GM23338 (cell line): ENCODE measurements around the gene SLC7A6. TPM values are rescaled to one million over a fixed set of nuclear protein-coding genes. Genes with fewer than 3 reads are reported as not detected.

Source experiments
- ATAC-seq: fragments of 200-7000 bp; cut with Tn5 transposase; 3 replicates; pipeline ENCODE4 v1.9.1; 2020
- DNase-seq: peaks from one replicate; pipeline ENCODE4 v3.0.0-alpha.2; 2015; ENCODE audit warnings: low spot score
- H2AFZ ChIP-seq: fragments of 200-600 bp; sonication (generic); 2 replicates; pipeline ENCODE4 v1.8.0; 2016; ENCODE audit warnings: antibody characterized with exemption, mild to moderate bottlenecking, moderate library complexity
- H3F3A ChIP-seq: fragments of 200-600 bp; sonication (generic); replicated peaks from 2 replicates; pipeline ENCODE4 v1.8.0; 2017; ENCODE audit warnings: antibody characterized with exemption, mixed run types, low read depth
- H3K27ac ChIP-seq: fragments of 200-600 bp; sonication (generic); 2 replicates; pipeline ENCODE4 v1.6.1; 2016; ENCODE audit warnings: low read depth
- H3K27me3 ChIP-seq: fragments of 200-600 bp; sonication (generic); 2 replicates; pipeline ENCODE4 v1.8.0; 2016; ENCODE audit warnings: mild to moderate bottlenecking, mixed run types, moderate library complexity; ENCODE audit not compliant: insufficient read depth
- H3K36me3 ChIP-seq: fragments of 200-600 bp; sonication (generic); 2 replicates; pipeline ENCODE4 v1.8.0; 2016; ENCODE audit warnings: mild to moderate bottlenecking; ENCODE audit not compliant: insufficient read depth
- H3K4me1 ChIP-seq: fragments of 200-600 bp; sonication (generic); 2 replicates; pipeline ENCODE4 v1.8.0; 2016; ENCODE audit warnings: mild to moderate bottlenecking, moderate library complexity; ENCODE audit not compliant: insufficient read depth
- H3K4me2 ChIP-seq: fragments of 200-600 bp; sonication (generic); 2 replicates; pipeline ENCODE4 v1.7.1; 2017; ENCODE audit warnings: mixed run types
- H3K4me3 ChIP-seq: fragments of 200-600 bp; sonication (generic); 2 replicates; pipeline ENCODE4 v1.6.1; 2016; ENCODE audit warnings: mixed run types
- H3K79me2 ChIP-seq: fragments of 200-600 bp; sonication (generic); replicated peaks from 2 replicates; pipeline ENCODE4 v1.8.0; 2017; ENCODE audit warnings: mild to moderate bottlenecking; ENCODE audit not compliant: insufficient read depth
- H3K9me2 ChIP-seq: fragments of 200-600 bp; sonication (generic); 2 replicates; pipeline ENCODE4 v1.8.0; 2017; ENCODE audit not compliant: insufficient read depth
- H4K20me1 ChIP-seq: fragments of 200-600 bp; sonication (generic); replicated peaks from 2 replicates; pipeline ENCODE4 v1.8.0; 2017; ENCODE audit warnings: mild to moderate bottlenecking; ENCODE audit not compliant: insufficient read depth
- H3K27ac Mint-ChIP-seq: 2 replicates; pipeline ENCODE4 v1.8.0; 2020; ENCODE audit warnings: inconsistent platforms, mild to moderate bottlenecking, moderate library complexity, mixed read lengths
- H3K27me3 Mint-ChIP-seq: 3 replicates; pipeline ENCODE4 v1.8.0; 2022; ENCODE audit warnings: low read depth, mild to moderate bottlenecking, moderate library complexity, mixed read lengths, inconsistent platforms; ENCODE audit not compliant: insufficient read depth, poor library complexity
- H3K36me3 Mint-ChIP-seq: 3 replicates; pipeline ENCODE4 v1.8.0; 2021; ENCODE audit warnings: low read depth, mild to moderate bottlenecking, inconsistent platforms, moderate library complexity, mixed read lengths
- H3K4me1 Mint-ChIP-seq: 3 replicates; pipeline ENCODE4 v1.8.0; 2020; ENCODE audit warnings: mild to moderate bottlenecking, inconsistent platforms, mixed read lengths
- H3K4me3 Mint-ChIP-seq: 3 replicates; pipeline ENCODE4 v1.8.0; 2021; ENCODE audit warnings: moderate library complexity, mild to moderate bottlenecking, inconsistent platforms, mixed read lengths
- H3K9me3 Mint-ChIP-seq: 3 replicates; pipeline ENCODE4 v1.8.0; 2020; ENCODE audit warnings: moderate library complexity, mild to moderate bottlenecking, inconsistent platforms, mixed read lengths
- EZH2 ChIP-seq: fragments of 200-600 bp; sonication (generic); IDR thresholded peaks from one replicate; pipeline ENCODE4 v1.8.0; 2017; ENCODE audit warnings: antibody characterized with exemption, mild to moderate bottlenecking, low read depth; ENCODE audit not compliant: unreplicated experiment
- JUNB ChIP-seq: IDR thresholded peaks from one replicate; pipeline ENCODE4 v1.6.1; 2016; ENCODE audit warnings: antibody characterized with exemption; ENCODE audit not compliant: unreplicated experiment
- REST ChIP-seq: IDR thresholded peaks from one replicate; pipeline ENCODE4 v1.6.1; 2018; ENCODE audit warnings: antibody characterized with exemption; ENCODE audit not compliant: unreplicated experiment
- ZNF114 ChIP-seq: fragments of 250-450 bp; sonication (Bioruptor Pico); IDR thresholded peaks from 2 replicates; pipeline ENCODE4 v1.5.0; 2020; ENCODE audit warnings: mild to moderate bottlenecking, moderate library complexity
- polyA plus RNA-seq: library from polyadenylated mRNA; unstranded; fragments of >200 nt; fragmentation: Nextera tagmentation; extraction: Ambion mirVana; gene quantifications from 2 replicates; pipeline ENCODE4 v1.2.1, GENCODE V29; 2016
- total RNA-seq: library from RNA; depleted of rRNA; stranded (reverse); fragments of >200 nt; shearing (Covaris generic); gene quantifications from 2 replicates; pipeline ENCODE4 v1.2.3, GENCODE V29; 2014
- TF ChIP-seq, protein P1 (sequence below), 2 experiments: fragments of 200-600 bp in 1 of 2; sonication (generic) in 1 of 2; conservative IDR thresholded peaks; 2 replicates each; pipeline versions ENCODE4 v1.5.1 to v1.6.1; 2016 to 2017; ENCODE audit warnings: antibody characterized with exemption in 2 of 2, low read depth in 2 of 2, mild to moderate bottlenecking in 2 of 2, moderate library complexity in 1 of 2

The SLC7A6 gene
- total and polyA plus RNA-seq, 2 experiments from 2014 or later: 16.6 to 30.9 TPM

DNA sequence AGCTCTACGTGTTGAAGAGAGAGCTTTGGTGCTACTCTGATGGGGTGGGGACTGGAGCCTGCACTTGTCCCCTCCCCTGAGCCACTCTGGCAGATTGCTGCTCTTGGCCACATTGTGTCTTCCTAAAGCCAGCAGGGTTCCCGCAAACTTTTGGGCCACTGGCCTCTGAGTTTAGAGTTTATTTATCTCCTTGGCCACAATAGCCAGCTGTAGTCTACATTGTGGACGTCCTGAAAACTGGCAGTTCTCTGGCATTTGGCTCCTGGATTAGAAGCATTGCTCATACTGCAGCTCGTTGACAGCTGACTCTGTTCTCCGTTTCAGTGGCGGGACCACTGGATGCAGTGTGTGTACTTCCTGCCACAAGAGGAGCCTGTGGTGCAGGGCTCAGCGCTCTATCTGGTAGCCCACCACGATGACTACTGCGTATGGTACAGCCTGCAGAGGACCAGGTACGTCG, 81.1 kb downstream of the SLC7A6 start (continued):
- TF ChIP-seq, protein P1, sequence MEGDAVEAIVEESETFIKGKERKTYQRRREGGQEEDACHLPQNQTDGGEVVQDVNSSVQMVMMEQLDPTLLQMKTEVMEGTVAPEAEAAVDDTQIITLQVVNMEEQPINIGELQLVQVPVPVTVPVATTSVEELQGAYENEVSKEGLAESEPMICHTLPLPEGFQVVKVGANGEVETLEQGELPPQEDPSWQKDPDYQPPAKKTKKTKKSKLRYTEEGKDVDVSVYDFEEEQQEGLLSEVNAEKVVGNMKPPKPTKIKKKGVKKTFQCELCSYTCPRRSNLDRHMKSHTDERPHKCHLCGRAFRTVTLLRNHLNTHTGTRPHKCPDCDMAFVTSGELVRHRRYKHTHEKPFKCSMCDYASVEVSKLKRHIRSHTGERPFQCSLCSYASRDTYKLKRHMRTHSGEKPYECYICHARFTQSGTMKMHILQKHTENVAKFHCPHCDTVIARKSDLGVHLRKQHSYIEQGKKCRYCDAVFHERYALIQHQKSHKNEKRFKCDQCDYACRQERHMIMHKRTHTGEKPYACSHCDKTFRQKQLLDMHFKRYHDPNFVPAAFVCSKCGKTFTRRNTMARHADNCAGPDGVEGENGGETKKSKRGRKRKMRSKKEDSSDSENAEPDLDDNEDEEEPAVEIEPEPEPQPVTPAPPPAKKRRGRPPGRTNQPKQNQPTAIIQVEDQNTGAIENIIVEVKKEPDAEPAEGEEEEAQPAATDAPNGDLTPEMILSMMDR (conservative IDR thresholded peaks at IDR 0.05; ENCODE audit: low read depth in 2 of 2): no peak
- TF ChIP-seq EZH2: no peak
- TF ChIP-seq REST: no peak
- no peak for TF ChIP-seq JUNB

DNA sequence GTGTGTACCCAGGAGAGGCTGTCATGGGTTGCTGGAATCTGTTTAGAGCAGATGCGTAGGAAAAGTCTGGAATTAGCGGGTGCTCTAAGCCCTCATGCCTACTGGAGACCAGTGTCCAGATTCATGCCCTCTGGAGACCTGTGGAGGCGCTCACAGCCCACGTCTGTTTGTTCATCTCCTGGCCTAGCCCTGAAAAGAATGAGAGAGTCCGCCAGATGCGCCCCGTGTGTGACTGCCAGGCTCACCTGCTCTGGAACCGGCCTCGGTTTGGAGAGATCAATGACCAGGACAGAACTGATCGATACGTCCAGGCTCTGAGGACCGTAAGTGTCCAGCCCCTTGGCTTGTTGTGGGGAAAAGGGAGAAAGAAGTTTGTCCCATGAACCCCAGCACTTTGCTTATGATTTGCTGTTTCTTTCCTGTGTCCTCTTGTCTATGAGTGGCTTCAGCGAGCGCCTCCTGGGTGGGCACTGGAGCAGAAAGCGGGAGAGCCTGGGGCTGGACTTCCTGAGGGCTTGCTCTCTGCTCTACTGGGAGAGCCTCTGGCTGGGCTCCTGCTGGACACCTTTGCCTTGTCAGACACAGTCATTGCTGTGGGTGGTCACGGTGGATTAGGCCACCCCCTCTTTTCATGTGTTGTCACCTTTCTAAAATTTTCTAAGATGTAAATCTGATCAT, 81.8 kb downstream of the SLC7A6 start:
- no peak for DNase-seq
- Histone ChIP-seq H4K20me1 (no peaks in the 10 kb centered on the region; the same call in 1 of the 2 replicates), H2AFZ (no peak overlapping the region), H3K9me2 (no peaks in the 10 kb centered on the region), H3K27ac (no peak overlapping the region), H3K27me3 (no peaks in the 10 kb centered on the region), H3K79me2 (no peaks in the 10 kb centered on the region), H3K4me2 (no peak overlapping the region), H3F3A (peaks cover 9% of the 10 kb centered on the region; the same call in 1 of the 2 replicates), H3K4me3 (no peak overlapping the region), H3K4me1 (no peaks in the 10 kb centered on the region; the same call in 1 of the 2 replicates), H3K36me3 (peaks cover 9% of the 10 kb centered on the region; the same call in 1 of the 2 replicates)
- Mint-ChIP-seq H3K4me3 (no peak overlapping the region), H3K27ac (no peak overlapping the region), H3K27me3 (peaks cover 3% of the 10 kb centered on the region), H3K36me3 (peaks cover 59% of the 10 kb centered on the region), H3K9me3 (no peaks in the 10 kb centered on the region), H3K4me1 (no peaks in the 10 kb centered on the region)
- no peak for TF ChIP-seq ZNF114 (CRISPR knock-in tag)
- TF ChIP-seq, protein P1 (conservative IDR thresholded peaks at IDR 0.05; ENCODE audit: low read depth in 2 of 2): 0 out of 4 replicates have a peak, but pooled peaks of 1 of the 2 experiments have one; percentile 10
- no peak; the same call in 2 of the 3 replicates for ATAC-seq
